ENCODE measurements around the gene LTBP3.

LTBP3 gene

GRCh38 chr11:65496304-65497140 lies 61.6 kb downstream of the LTBP3 start:
- DNase-seq (ENCODE audit: low read depth in 2 of 2) = no peak

GRCh38 chr11:65493367-65494176 lies 64.6 kb downstream of the LTBP3 start:
- no peak for DNase-seq (ENCODE audit: low read depth in 2 of 2)

GRCh38 chr11:65492637-65493366 lies 65.4 kb downstream of the LTBP3 start:
- no peak for DNase-seq (ENCODE audit: low read depth in 2 of 2)

GRCh38 chr11:65492387-65492636 lies 65.8 kb downstream of the LTBP3 start:
- no peak for DNase-seq (ENCODE audit: low read depth in 2 of 2)

- no peak for DNase-seq (ENCODE audit: low read depth in 2 of 2)
Observed at GRCh38 chr11:65491614-65492386, 66.4 kb downstream of the LTBP3 start.

- no peak for DNase-seq (ENCODE audit: low read depth in 2 of 2)
Observed at GRCh38 chr11:65491163-65491465, 67.0 kb downstream of the LTBP3 start.

GRCh38 chr11:65489706-65490320 lies 68.3 kb downstream of the LTBP3 start:
- no peak for DNase-seq (ENCODE audit: low read depth in 2 of 2)

- no peak for DNase-seq (ENCODE audit: low read depth in 2 of 2)
Observed at GRCh38 chr11:65489035-65489705, 69.0 kb downstream of the LTBP3 start.
